ENCODE results near the gene MMEL1.

DNA sequence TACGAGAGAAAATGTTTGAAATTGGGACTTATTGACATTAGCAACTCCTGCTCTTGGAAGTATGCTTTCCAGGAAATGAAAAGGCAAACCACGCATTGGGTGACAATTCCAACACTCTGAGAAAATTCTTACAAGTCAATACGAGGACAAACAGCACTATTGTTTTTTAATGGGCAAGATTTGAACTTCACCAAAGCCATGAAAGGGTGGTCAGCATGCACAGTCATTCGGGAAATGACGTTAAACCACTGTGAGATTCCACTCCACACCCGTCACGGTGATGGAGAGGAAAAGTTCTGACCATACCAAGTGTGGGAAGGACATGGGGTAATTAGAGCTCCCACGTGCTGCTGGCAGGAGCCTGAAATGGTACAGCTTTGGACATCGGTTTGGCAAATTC lies 58.5 kb downstream of the MMEL1 start:
- no peak for TF ChIP-seq EZH2phosphoT487 (IDR thresholded peaks at IDR 0.05; ENCODE audit: borderline replicate concordance, low read depth)
- TF ChIP-seq, protein P1, sequence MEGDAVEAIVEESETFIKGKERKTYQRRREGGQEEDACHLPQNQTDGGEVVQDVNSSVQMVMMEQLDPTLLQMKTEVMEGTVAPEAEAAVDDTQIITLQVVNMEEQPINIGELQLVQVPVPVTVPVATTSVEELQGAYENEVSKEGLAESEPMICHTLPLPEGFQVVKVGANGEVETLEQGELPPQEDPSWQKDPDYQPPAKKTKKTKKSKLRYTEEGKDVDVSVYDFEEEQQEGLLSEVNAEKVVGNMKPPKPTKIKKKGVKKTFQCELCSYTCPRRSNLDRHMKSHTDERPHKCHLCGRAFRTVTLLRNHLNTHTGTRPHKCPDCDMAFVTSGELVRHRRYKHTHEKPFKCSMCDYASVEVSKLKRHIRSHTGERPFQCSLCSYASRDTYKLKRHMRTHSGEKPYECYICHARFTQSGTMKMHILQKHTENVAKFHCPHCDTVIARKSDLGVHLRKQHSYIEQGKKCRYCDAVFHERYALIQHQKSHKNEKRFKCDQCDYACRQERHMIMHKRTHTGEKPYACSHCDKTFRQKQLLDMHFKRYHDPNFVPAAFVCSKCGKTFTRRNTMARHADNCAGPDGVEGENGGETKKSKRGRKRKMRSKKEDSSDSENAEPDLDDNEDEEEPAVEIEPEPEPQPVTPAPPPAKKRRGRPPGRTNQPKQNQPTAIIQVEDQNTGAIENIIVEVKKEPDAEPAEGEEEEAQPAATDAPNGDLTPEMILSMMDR (IDR thresholded peaks at IDR 0.05) = no peak
- no peak for TF ChIP-seq TAF1 (IDR thresholded peaks at IDR 0.05; ENCODE audit: borderline replicate concordance, low read depth, low read length)
- TF ChIP-seq, protein P2, sequence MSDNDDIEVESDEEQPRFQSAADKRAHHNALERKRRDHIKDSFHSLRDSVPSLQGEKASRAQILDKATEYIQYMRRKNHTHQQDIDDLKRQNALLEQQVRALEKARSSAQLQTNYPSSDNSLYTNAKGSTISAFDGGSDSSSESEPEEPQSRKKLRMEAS (IDR thresholded peaks at IDR 0.05; ENCODE audit: low read depth) = no peak
- no peak for TF ChIP-seq FOSL2 (IDR thresholded peaks at IDR 0.05; ENCODE audit: borderline replicate concordance, low read depth)
- TF ChIP-seq CHD2 (IDR thresholded peaks at IDR 0.05; ENCODE audit: low read length, partially characterized antibody) = no peak
- TF ChIP-seq FOXJ3 (CRISPR knock-in tag; IDR thresholded peaks at IDR 0.05) = no peak
- TF ChIP-seq SMC3 (IDR thresholded peaks at IDR 0.05; ENCODE audit: low read depth, low read length) = no peak
- TF ChIP-seq, protein P3, sequence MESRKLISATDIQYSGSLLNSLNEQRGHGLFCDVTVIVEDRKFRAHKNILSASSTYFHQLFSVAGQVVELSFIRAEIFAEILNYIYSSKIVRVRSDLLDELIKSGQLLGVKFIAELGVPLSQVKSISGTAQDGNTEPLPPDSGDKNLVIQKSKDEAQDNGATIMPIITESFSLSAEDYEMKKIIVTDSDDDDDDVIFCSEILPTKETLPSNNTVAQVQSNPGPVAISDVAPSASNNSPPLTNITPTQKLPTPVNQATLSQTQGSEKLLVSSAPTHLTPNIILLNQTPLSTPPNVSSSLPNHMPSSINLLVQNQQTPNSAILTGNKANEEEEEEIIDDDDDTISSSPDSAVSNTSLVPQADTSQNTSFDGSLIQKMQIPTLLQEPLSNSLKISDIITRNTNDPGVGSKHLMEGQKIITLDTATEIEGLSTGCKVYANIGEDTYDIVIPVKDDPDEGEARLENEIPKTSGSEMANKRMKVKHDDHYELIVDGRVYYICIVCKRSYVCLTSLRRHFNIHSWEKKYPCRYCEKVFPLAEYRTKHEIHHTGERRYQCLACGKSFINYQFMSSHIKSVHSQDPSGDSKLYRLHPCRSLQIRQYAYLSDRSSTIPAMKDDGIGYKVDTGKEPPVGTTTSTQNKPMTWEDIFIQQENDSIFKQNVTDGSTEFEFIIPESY (IDR thresholded peaks at IDR 0.05; ENCODE audit: borderline replicate concordance, low read depth) = no peak
- no peak for TF ChIP-seq SIN3A (IDR thresholded peaks at IDR 0.05; ENCODE audit: borderline replicate concordance, low read depth, low read length)
- no peak for TF ChIP-seq RAD21 (IDR thresholded peaks at IDR 0.05; ENCODE audit: low read length)
- TF ChIP-seq, protein P4, sequence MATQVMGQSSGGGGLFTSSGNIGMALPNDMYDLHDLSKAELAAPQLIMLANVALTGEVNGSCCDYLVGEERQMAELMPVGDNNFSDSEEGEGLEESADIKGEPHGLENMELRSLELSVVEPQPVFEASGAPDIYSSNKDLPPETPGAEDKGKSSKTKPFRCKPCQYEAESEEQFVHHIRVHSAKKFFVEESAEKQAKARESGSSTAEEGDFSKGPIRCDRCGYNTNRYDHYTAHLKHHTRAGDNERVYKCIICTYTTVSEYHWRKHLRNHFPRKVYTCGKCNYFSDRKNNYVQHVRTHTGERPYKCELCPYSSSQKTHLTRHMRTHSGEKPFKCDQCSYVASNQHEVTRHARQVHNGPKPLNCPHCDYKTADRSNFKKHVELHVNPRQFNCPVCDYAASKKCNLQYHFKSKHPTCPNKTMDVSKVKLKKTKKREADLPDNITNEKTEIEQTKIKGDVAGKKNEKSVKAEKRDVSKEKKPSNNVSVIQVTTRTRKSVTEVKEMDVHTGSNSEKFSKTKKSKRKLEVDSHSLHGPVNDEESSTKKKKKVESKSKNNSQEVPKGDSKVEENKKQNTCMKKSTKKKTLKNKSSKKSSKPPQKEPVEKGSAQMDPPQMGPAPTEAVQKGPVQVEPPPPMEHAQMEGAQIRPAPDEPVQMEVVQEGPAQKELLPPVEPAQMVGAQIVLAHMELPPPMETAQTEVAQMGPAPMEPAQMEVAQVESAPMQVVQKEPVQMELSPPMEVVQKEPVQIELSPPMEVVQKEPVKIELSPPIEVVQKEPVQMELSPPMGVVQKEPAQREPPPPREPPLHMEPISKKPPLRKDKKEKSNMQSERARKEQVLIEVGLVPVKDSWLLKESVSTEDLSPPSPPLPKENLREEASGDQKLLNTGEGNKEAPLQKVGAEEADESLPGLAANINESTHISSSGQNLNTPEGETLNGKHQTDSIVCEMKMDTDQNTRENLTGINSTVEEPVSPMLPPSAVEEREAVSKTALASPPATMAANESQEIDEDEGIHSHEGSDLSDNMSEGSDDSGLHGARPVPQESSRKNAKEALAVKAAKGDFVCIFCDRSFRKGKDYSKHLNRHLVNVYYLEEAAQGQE (IDR thresholded peaks at IDR 0.05; ENCODE audit: low read depth, low read length) = no peak
